HG03342 (cell line): ENCODE data around the gene NPSR1.
"Not testable (repeated sequence)": the region's sequence is repeated elsewhere in the genome, so short reads cannot be mapped to it uniquely, and the experiment has no call there.

Experiments
- ATAC-seq: cut with Tn5 transposase; IDR thresholded peaks from one replicate; pipeline ENCODE4 v1.9.1; 2021; ENCODE audit warnings: mild to moderate bottlenecking, moderate library complexity; ENCODE audit not compliant: unreplicated experiment

Gene NPSR1

GRCh38 chr7:34867341-34867740 lies 209.3 kb downstream of the NPSR1 start:
- not testable (repeated sequence) for ATAC-seq

GRCh38 chr7:34868602-34869001 lies 210.6 kb downstream of the NPSR1 start:
- ATAC-seq: not testable (repeated sequence)

GRCh38 chr7:34869057-34869456 lies 211.0 kb downstream of the NPSR1 start:
- no peak for ATAC-seq

- not testable (repeated sequence) for ATAC-seq
Measured at GRCh38 chr7:34870041-34870440, 212.0 kb downstream of the NPSR1 start.

GRCh38 chr7:34874329-34874728 lies 216.3 kb downstream of the NPSR1 start:
- not testable (repeated sequence) for ATAC-seq

GRCh38 chr7:34875481-34875880 lies 217.5 kb downstream of the NPSR1 start:
- ATAC-seq: no peak

- ATAC-seq: not testable (repeated sequence)
Measured at GRCh38 chr7:34878944-34879735, 221.1 kb downstream of the NPSR1 start.

GRCh38 chr7:34879871-34880270 lies 221.9 kb downstream of the NPSR1 start:
- ATAC-seq: no peak

GRCh38 chr7:34883855-34884254 lies 225.8 kb downstream of the NPSR1 start:
- ATAC-seq: not testable (repeated sequence)

- no peak for ATAC-seq
Measured at GRCh38 chr7:34886856-34887255, 228.8 kb downstream of the NPSR1 start.

- ATAC-seq: no peak
Measured at GRCh38 chr7:34889951-34890350, 231.9 kb downstream of the NPSR1 start.

- no peak for ATAC-seq
Measured at GRCh38 chr7:34895202-34895601, 237.2 kb downstream of the NPSR1 start.
